Lower leg skin (tissue), 3 donors: ENCODE measurements around the gene FERD3L.

Experiments used
- CTCF ChIP-seq, 3 donors: fragments of 450-650 bp; IDR thresholded peaks; one replicate each; pipeline ENCODE4 v1.5.1; 2016; ENCODE audit warnings: antibody characterized with exemption in 3 of 3, mild to moderate bottlenecking in 3 of 3, moderate library complexity in 2 of 3
- POLR2A ChIP-seq, 2 donors: fragments of 450-650 bp; IDR thresholded peaks; one replicate each; pipeline ENCODE4 v1.6.1; 2016 to 2017; ENCODE audit warnings: antibody characterized with exemption in 2 of 2, mild to moderate bottlenecking in 1 of 2, moderate library complexity in 1 of 2

GRCh38 chr7:19098510-19098909 lies 46.7 kb downstream of the FERD3L start:
- TF ChIP-seq CTCF (IDR thresholded peaks at IDR 0.05) (no peak), POLR2A (IDR thresholded peaks at IDR 0.05) (no peak)
